SH-SY5Y (cell line): ENCODE results near the gene WDR13.

Source experiments
- GATA2 ChIP-seq: IDR thresholded peaks from 2 replicates; pipeline ENCODE4 v1.6.1; 2011; ENCODE audit warnings: mild to moderate bottlenecking, low read depth, low read length
- GATA3 ChIP-seq: IDR thresholded peaks from 2 replicates; pipeline ENCODE4 v1.6.1; 2011; ENCODE audit warnings: low read depth, mild to moderate bottlenecking, low read length, moderate library complexity

GRCh38 chrX:48601741-48602394 is 4.6 kb downstream of the WDR13 start:
- TF ChIP-seq GATA2 (no peak), GATA3 (no peak)
